ENCODE data around the gene KCNAB1.

Gene KCNAB1

GRCh38 chr3:156383441-156384025, 263.2 kb downstream of the KCNAB1 start:
- DNase-seq (ENCODE audit: low read depth) = no peak
- no peak overlapping the region for H3K4me3 ChIP-seq (ENCODE audit: low read depth, low read length)

GRCh38 chr3:156388497-156389448, 268.4 kb downstream of the KCNAB1 start:
- H3K4me3 ChIP-seq (ENCODE audit: low read depth, low read length) = no peak overlapping the region
- peak; percentile 83 for DNase-seq (ENCODE audit: low read depth)

GRCh38 chr3:156389449-156389950, 269.1 kb downstream of the KCNAB1 start:
- no peak overlapping the region for H3K4me3 ChIP-seq (ENCODE audit: low read depth, low read length)
- no peak for DNase-seq (ENCODE audit: low read depth)

GRCh38 chr3:156390846-156391245, 270.5 kb downstream of the KCNAB1 start:
- H3K4me3 ChIP-seq (ENCODE audit: low read depth, low read length) = no peak overlapping the region
- no peak for DNase-seq (ENCODE audit: low read depth)

GRCh38 chr3:156395961-156396710, 275.8 kb downstream of the KCNAB1 start:
- no peak for DNase-seq (ENCODE audit: low read depth)
- no peak overlapping the region for H3K4me3 ChIP-seq (ENCODE audit: low read depth, low read length)

GRCh38 chr3:156396851-156397250, 276.5 kb downstream of the KCNAB1 start:
- no peak for DNase-seq (ENCODE audit: low read depth)

GRCh38 chr3:156397534-156397933, 277.2 kb downstream of the KCNAB1 start:
- no peak for DNase-seq (ENCODE audit: low read depth)
- no peak overlapping the region for H3K4me3 ChIP-seq (ENCODE audit: low read depth, low read length)

More at GRCh38 chr3:156396851-156397250, 276.5 kb downstream of the KCNAB1 start:
- no peak overlapping the region for H3K4me3 ChIP-seq (ENCODE audit: low read depth, low read length)

- H3K4me3 ChIP-seq (ENCODE audit: low read depth, low read length) = no peak overlapping the region
- DNase-seq (ENCODE audit: low read depth) = no peak
These were observed 279.7 kb downstream of the KCNAB1 start for GRCh38 chr3:156400062-156400461.

- no peak overlapping the region for H3K4me3 ChIP-seq (ENCODE audit: low read depth, low read length)
- no peak for DNase-seq (ENCODE audit: low read depth)
These were observed 280.4 kb downstream of the KCNAB1 start for GRCh38 chr3:156400735-156401134.

GRCh38 chr3:156404217-156404616, 283.8 kb downstream of the KCNAB1 start:
- no peak overlapping the region for H3K4me3 ChIP-seq (ENCODE audit: low read depth, low read length)
- no peak for DNase-seq (ENCODE audit: low read depth)

GRCh38 chr3:156406393-156406792, 286.0 kb downstream of the KCNAB1 start:
- no peak for DNase-seq (ENCODE audit: low read depth)
- H3K4me3 ChIP-seq (ENCODE audit: low read depth, low read length) = no peak overlapping the region

GRCh38 chr3:156407617-156408225, 287.3 kb downstream of the KCNAB1 start:
- no peak for DNase-seq (ENCODE audit: low read depth)

GRCh38 chr3:156409694-156410093, 289.3 kb downstream of the KCNAB1 start:
- no peak for DNase-seq (ENCODE audit: low read depth)
- no peak overlapping the region for H3K4me3 ChIP-seq (ENCODE audit: low read depth, low read length)

More at GRCh38 chr3:156407617-156408225, 287.3 kb downstream of the KCNAB1 start:
- no peak overlapping the region for H3K4me3 ChIP-seq (ENCODE audit: low read depth, low read length)

GRCh38 chr3:156412600-156412999, 292.2 kb downstream of the KCNAB1 start:
- no peak for DNase-seq (ENCODE audit: low read depth)
- no peak overlapping the region for H3K4me3 ChIP-seq (ENCODE audit: low read depth, low read length)

GRCh38 chr3:156413293-156413892, 293.0 kb downstream of the KCNAB1 start:
- no peak overlapping the region for H3K4me3 ChIP-seq (ENCODE audit: low read depth, low read length)
- no peak for DNase-seq (ENCODE audit: low read depth)

- peak; percentile 73 for DNase-seq (ENCODE audit: low read depth)
- H3K4me3 ChIP-seq (ENCODE audit: low read depth, low read length) = no peak overlapping the region
These were observed 296.6 kb downstream of the KCNAB1 start for GRCh38 chr3:156416846-156417558.

GRCh38 chr3:156417559-156418132, 297.3 kb downstream of the KCNAB1 start:
- DNase-seq (ENCODE audit: low read depth) = no peak
- H3K4me3 ChIP-seq (ENCODE audit: low read depth, low read length) = no peak overlapping the region

- no peak overlapping the region for H3K4me3 ChIP-seq (ENCODE audit: low read depth, low read length)
- DNase-seq (ENCODE audit: low read depth) = no peak
These were observed 298.1 kb downstream of the KCNAB1 start for GRCh38 chr3:156418428-156418827.

Measured in skeletal muscle cell (primary cell).